PC-3 (cell line): ENCODE results near the gene SYK. TPM values are rescaled to one million over a fixed set of nuclear protein-coding genes. Genes with fewer than 3 reads are reported as not detected.

Experiments
- ATAC-seq: fragments of 200-7000 bp; cut with Tn5 transposase; 2 replicates; pipeline ENCODE4 v1.9.1; 2020; ENCODE audit warnings: mild to moderate bottlenecking, moderate library complexity
- BruUV-seq: library from RNA; stranded (reverse); fragments of 400-500 nt; replicated peaks from 2 replicates; lab custom pipeline; 2021; lab: Mats Ljungman, UMichigan
- CTCF ChIA-PET: fragments of 300-600 bp; sonication (Branson Sonifier 250); formaldehyde crosslinking; loops from one replicate; lab custom pipeline; 2022; ENCODE audit warnings: antibody characterized with exemption; lab: Charles Lee
- POLR2A ChIA-PET: fragments of 300-600 bp; sonication (Branson Sonifier 250); formaldehyde crosslinking; loops from one replicate; lab custom pipeline; 2022; ENCODE audit warnings: antibody characterized with exemption; ENCODE audit not compliant: unreplicated experiment; lab: Charles Lee
- DNase-seq: peaks from one replicate; pipeline ENCODE4 v3.0.0-alpha.2; 2015
- H2AFZ ChIP-seq: fragments of 300-600 bp; sonication (generic); 2 replicates; pipeline ENCODE4 v1.6.0; 2016; ENCODE audit warnings: antibody characterized with exemption, low read length
- H3F3A ChIP-seq: fragments of 300-600 bp; sonication (generic); one replicate; pipeline ENCODE4 v1.6.0; 2017; ENCODE audit warnings: antibody characterized with exemption, low read length, control low read depth, mild to moderate bottlenecking; ENCODE audit not compliant: unreplicated experiment
- H3K27ac ChIP-seq: fragments of 300-600 bp; sonication (generic); 2 replicates; pipeline ENCODE4 v1.5.1; 2016; ENCODE audit warnings: mild to moderate bottlenecking, low read length
- H3K27me3 ChIP-seq: fragments of 300-600 bp; sonication (generic); 2 replicates; pipeline ENCODE4 v1.6.1; 2016; ENCODE audit warnings: low read length, mixed read lengths
- H3K36me3 ChIP-seq: fragments of 300-600 bp; sonication (generic); 2 replicates; pipeline ENCODE4 v1.6.1; 2016; ENCODE audit warnings: low read depth, mixed run types, low read length, mixed read lengths
- H3K4me1 ChIP-seq: fragments of 300-600 bp; sonication (generic); 2 replicates; pipeline ENCODE4 v1.5.1; 2016; ENCODE audit warnings: low read length; ENCODE audit not compliant: insufficient read depth
- H3K4me2 ChIP-seq: fragments of 300-600 bp; sonication (generic); 2 replicates; pipeline ENCODE4 v1.6.0; 2016; ENCODE audit warnings: low read length
- H3K4me3 ChIP-seq: fragments of 300-600 bp; sonication (generic); 2 replicates; pipeline ENCODE4 v1.5.1; 2016; ENCODE audit warnings: mild to moderate bottlenecking, low read length, mixed read lengths
- H3K79me2 ChIP-seq: fragments of 300-600 bp; sonication (generic); 2 replicates; pipeline ENCODE4 v1.6.1; 2017; ENCODE audit warnings: low read length, mixed read lengths
- H3K9ac ChIP-seq: fragments of 300-600 bp; sonication (generic); 2 replicates; pipeline ENCODE4 v1.6.0; 2016; ENCODE audit warnings: mild to moderate bottlenecking, low read length
- H3K9me2 ChIP-seq: fragments of 300-600 bp; sonication (generic); replicated peaks from 2 replicates; pipeline ENCODE4 v1.6.1; 2016; ENCODE audit warnings: mixed run types, low read length, mixed read lengths
- H3K9me3 ChIP-seq: fragments of 300-600 bp; sonication (generic); 2 replicates; pipeline ENCODE4 v1.6.1; 2016; ENCODE audit warnings: low read length, mixed read lengths
- H4K20me1 ChIP-seq: fragments of 300-600 bp; sonication (generic); 2 replicates; pipeline ENCODE4 v1.6.1; 2016; ENCODE audit warnings: low read length, mixed read lengths
- CTCF ChIP-seq: fragments of 300-600 bp; sonication (generic); conservative IDR thresholded peaks from 2 replicates; pipeline ENCODE4 v1.5.1; 2017; ENCODE audit warnings: antibody characterized with exemption, low read depth, mild to moderate bottlenecking, low read length
- EZH2 ChIP-seq: fragments of 300-600 bp; sonication (generic); IDR thresholded peaks from one replicate; pipeline ENCODE4 v1.6.1; 2017; ENCODE audit warnings: antibody characterized with exemption, mild to moderate bottlenecking, low read length; ENCODE audit not compliant: unreplicated experiment
- EZH2phosphoT487 ChIP-seq: fragments of 300-600 bp; sonication (generic); IDR thresholded peaks from 2 replicates; pipeline ENCODE4 v1.6.1; 2018; ENCODE audit warnings: mild to moderate bottlenecking, antibody characterized with exemption, low read length, borderline replicate concordance
- intact Hi-C: fragments of 100-400 bp; cut with micrococcal nuclease; formaldehyde crosslinking; loops from 2 replicates; pipeline ENCODE4 v1.9.0; 2023
- total RNA-seq: library from RNA; depleted of rRNA; stranded (reverse); fragments of >200 nt; gene quantifications from 2 replicates; pipeline ENCODE4 v1.2.3, GENCODE V29; 2014

SYK gene
- total RNA-seq, 1 experiment from 2014 or later = 12.9 TPM

- no peak overlapping the region for H3K4me2 ChIP-seq
- CTCF ChIA-PET = interaction anchor here (0.7 kb wide), 1 partner anchor 33 kb away, joined by 3 read pairs; no protein-coding TSS in a partner anchor
- no peak overlapping the region for H3K4me3 ChIP-seq
- H3K79me2 ChIP-seq = no peaks in the 10 kb centered on the region
- peak; percentile 59 for DNase-seq
- TF ChIP-seq CTCF (peak; percentile 86), EZH2 (no peak)
- no peaks in the 10 kb centered on the region; the same call in 1 of the 2 replicates for H3K36me3 ChIP-seq
- peak; percentile 29; the same call in 1 of the 2 replicates for ATAC-seq
- no peaks in the 10 kb centered on the region for H3K27me3 ChIP-seq
- H3K9me3 ChIP-seq = no peaks in the 10 kb centered on the region
- H2AFZ ChIP-seq = no peak overlapping the region
- no peaks in the 10 kb centered on the region for H3F3A ChIP-seq
- H3K4me1 ChIP-seq = no peaks in the 10 kb centered on the region
- H3K27ac ChIP-seq = no peak overlapping the region
- H3K9ac ChIP-seq = no peak overlapping the region
- intact Hi-C loops = loop anchor here (1.0 to 10.0 kb wide), 4 partner anchors 96 to 1296 kb away; no protein-coding TSS in a partner anchor
- H4K20me1 ChIP-seq = no peaks in the 10 kb centered on the region
- BruUV-seq = no TSS peak
- POLR2A ChIA-PET = no interaction called here
- no peaks in the 10 kb centered on the region for H3K9me2 ChIP-seq
Observed at GRCh38 chr9:90870621-90871326, 69.2 kb downstream of the SYK start.

- H3K4me2 ChIP-seq = no peak overlapping the region
- BruUV-seq = no TSS peak
- no peaks in the 10 kb centered on the region for H3K79me2 ChIP-seq
- H4K20me1 ChIP-seq = no peaks in the 10 kb centered on the region
- no peak for DNase-seq
- H2AFZ ChIP-seq = no peak overlapping the region
- CTCF ChIA-PET = interaction anchor here (0.7 kb wide), 1 partner anchor 33 kb away, joined by 3 read pairs; no protein-coding TSS in a partner anchor
- no peak overlapping the region for H3K4me3 ChIP-seq
- H3K9me2 ChIP-seq = no peaks in the 10 kb centered on the region
- no peak for ATAC-seq
- no peaks in the 10 kb centered on the region for H3F3A ChIP-seq
- POLR2A ChIA-PET = no interaction called here
- no peaks in the 10 kb centered on the region for H3K9me3 ChIP-seq
- intact Hi-C loops = loop anchor here (1.0 to 10.0 kb wide), 4 partner anchors 97 to 1297 kb away; no protein-coding TSS in a partner anchor
- no peak overlapping the region for H3K27ac ChIP-seq
- no peak for TF ChIP-seq EZH2
- TF ChIP-seq CTCF = no peak
- TF ChIP-seq EZH2phosphoT487 = no peak
- H3K9ac ChIP-seq = no peak overlapping the region
- H3K27me3 ChIP-seq = no peaks in the 10 kb centered on the region
- H3K4me1 ChIP-seq = no peaks in the 10 kb centered on the region
- H3K36me3 ChIP-seq = no peaks in the 10 kb centered on the region; the same call in 1 of the 2 replicates
Observed at GRCh38 chr9:90871327-90871935, 69.8 kb downstream of the SYK start.
